Transverse colon (tissue), 3 donors: ENCODE data around the gene GLRX2.

Source experiments
- CTCF ChIP-seq, 5 experiments: fragments of 200-600 bp in 3 of 5; fragments of 450-650 bp in 2 of 5; sonication (generic) in 3 of 5; IDR thresholded peaks; 1 replicate in 2 of 5; 2 replicates in 3 of 5; pipeline ENCODE4 v1.5.1; 2016 to 2017; ENCODE audit warnings: antibody characterized with exemption in 5 of 5, inconsistent platforms in 3 of 5, mild to moderate bottlenecking in 2 of 5, moderate library complexity in 1 of 5
- EP300 ChIP-seq: sonication (generic); formaldehyde crosslinking; IDR thresholded peaks from one replicate; pipeline ENCODE4 v1.6.1; 2017; ENCODE audit warnings: antibody characterized with exemption, low read depth
- POLR2A ChIP-seq: fragments of 450-650 bp; IDR thresholded peaks from one replicate; pipeline ENCODE4 v1.6.1; 2016; ENCODE audit warnings: antibody characterized with exemption, mild to moderate bottlenecking, moderate library complexity

- TF ChIP-seq CTCF (IDR thresholded peaks at IDR 0.05) (no peak), EP300 (no peak), POLR2A (no peak)
Observed at GRCh38 chr1:193118194-193118593, 13.0 kb upstream of the GLRX2 start.
